Endothelial cell (in vitro differentiated cells): ENCODE data around the gene SPOCK3. TPM values are rescaled to one million over a fixed set of nuclear protein-coding genes. Genes with fewer than 3 reads are reported as not detected.

ENCODE experiments used
- DNase-seq: peaks from one replicate; pipeline ENCODE4 v3.0.0; 2021; ENCODE audit warnings: low spot score
- H3K27ac Mint-ChIP-seq: one replicate; pipeline ENCODE4 v1.8.0; 2021; ENCODE audit warnings: mixed read lengths, inconsistent platforms; ENCODE audit not compliant: unreplicated experiment
- H3K27me3 Mint-ChIP-seq: one replicate; pipeline ENCODE4 v1.8.0; 2021; ENCODE audit warnings: mild to moderate bottlenecking, moderate library complexity, mixed read lengths, inconsistent platforms; ENCODE audit not compliant: unreplicated experiment
- H3K36me3 Mint-ChIP-seq: one replicate; pipeline ENCODE4 v1.8.0; 2021; ENCODE audit warnings: mild to moderate bottlenecking, low read depth, mixed read lengths, inconsistent platforms; ENCODE audit not compliant: unreplicated experiment
- H3K4me1 Mint-ChIP-seq: one replicate; pipeline ENCODE4 v1.8.0; 2021; ENCODE audit warnings: mild to moderate bottlenecking, mixed read lengths, inconsistent platforms; ENCODE audit not compliant: unreplicated experiment
- H3K4me3 Mint-ChIP-seq: one replicate; pipeline ENCODE4 v1.8.0; 2021; ENCODE audit warnings: mild to moderate bottlenecking, mixed read lengths, inconsistent platforms; ENCODE audit not compliant: unreplicated experiment
- H3K9me3 Mint-ChIP-seq: one replicate; pipeline ENCODE4 v1.8.0; 2021; ENCODE audit warnings: mixed read lengths, inconsistent platforms; ENCODE audit not compliant: unreplicated experiment
- CTCF ChIP-seq: fragments of 200-600 bp; sonication (generic); IDR thresholded peaks from one replicate; pipeline ENCODE4 v1.5.0; 2021; ENCODE audit warnings: antibody characterized with exemption; ENCODE audit not compliant: unreplicated experiment
- total RNA-seq: library from RNA; stranded (reverse); fragmentation: NEBNext Ultra II Directional; extraction: Animal tissue kit (Norgen Biotek cat#: 25700); gene quantifications from one replicate; pipeline ENCODE4 v1.2.1, GENCODE V29; 2021; ENCODE audit not compliant: unreplicated experiment

SPOCK3 gene
- total RNA-seq, 1 donor from 2014 or later, result 1.9 TPM

GRCh38 chr4:167003326-167003725 lies 231.0 kb downstream of the SPOCK3 start:
- TF ChIP-seq CTCF, result no peak
- Mint-ChIP-seq H3K9me3 (no peaks in the 10 kb centered on the region), H3K36me3 (no peaks in the 10 kb centered on the region), H3K4me1 (no peaks in the 10 kb centered on the region), H3K27me3 (no peaks in the 10 kb centered on the region), H3K27ac (no peak overlapping the region), H3K4me3 (no peak overlapping the region)
- DNase-seq, result no peak

GRCh38 chr4:167000141-167000852 lies 234.0 kb downstream of the SPOCK3 start:
- no peak for DNase-seq
- Mint-ChIP-seq H3K4me1 (no peaks in the 10 kb centered on the region), H3K9me3 (no peaks in the 10 kb centered on the region), H3K27ac (no peak overlapping the region), H3K4me3 (no peak overlapping the region), H3K36me3 (no peaks in the 10 kb centered on the region), H3K27me3 (no peaks in the 10 kb centered on the region)
- no peak for TF ChIP-seq CTCF

GRCh38 chr4:166996216-166996615 lies 238.1 kb downstream of the SPOCK3 start:
- H3K36me3 Mint-ChIP-seq, result no peaks in the 10 kb centered on the region
- no peaks in the 10 kb centered on the region for H3K4me1 Mint-ChIP-seq
- no peak overlapping the region for H3K27ac Mint-ChIP-seq
- H3K27me3 Mint-ChIP-seq, result no peaks in the 10 kb centered on the region
- no peaks in the 10 kb centered on the region for H3K9me3 Mint-ChIP-seq
- no peak overlapping the region for H3K4me3 Mint-ChIP-seq
- TF ChIP-seq CTCF, result no peak
- DNase-seq, result no peak

GRCh38 chr4:166994686-166995085 lies 239.6 kb downstream of the SPOCK3 start:
- no peak for TF ChIP-seq CTCF
- no peaks in the 10 kb centered on the region for H3K36me3 Mint-ChIP-seq
- no peak for DNase-seq
- H3K27ac Mint-ChIP-seq, result no peak overlapping the region
- no peaks in the 10 kb centered on the region for H3K9me3 Mint-ChIP-seq
- no peaks in the 10 kb centered on the region for H3K4me1 Mint-ChIP-seq
- H3K4me3 Mint-ChIP-seq, result no peak overlapping the region
- H3K27me3 Mint-ChIP-seq, result no peaks in the 10 kb centered on the region

- Mint-ChIP-seq H3K9me3 (no peaks in the 10 kb centered on the region), H3K4me1 (no peaks in the 10 kb centered on the region), H3K27ac (no peak overlapping the region), H3K4me3 (no peak overlapping the region), H3K36me3 (no peaks in the 10 kb centered on the region), H3K27me3 (no peaks in the 10 kb centered on the region)
- TF ChIP-seq CTCF, result no peak
- no peak for DNase-seq
Measured at GRCh38 chr4:166991006-166991561, 243.2 kb downstream of the SPOCK3 start.
